Liver (tissue), 9 donors: ENCODE results near the gene WNT16. TPM values are rescaled to one million over a fixed set of nuclear protein-coding genes. Genes with fewer than 3 reads are reported as not detected.

Experiments
- DNase-seq: peaks from one replicate; pipeline ENCODE4 v3.0.0-alpha.2; 2017; ENCODE audit warnings: low spot score
- H3K27ac ChIP-seq, 2 donors: one replicate each; pipeline ENCODE4 v1.7.0; 2013; ENCODE audit warnings: inconsistent platforms in 2 of 2, low read length in 2 of 2, control low read depth in 1 of 2, low read depth in 1 of 2, mild to moderate bottlenecking in 1 of 2
- H3K27me3 ChIP-seq, 4 donors: one replicate each; pipeline versions ENCODE4 v1.6.1 to v1.7.0; 2013; ENCODE audit warnings: low read length in 3 of 4, inconsistent platforms in 1 of 4, mild to moderate bottlenecking in 1 of 4, moderate library complexity in 1 of 4; ENCODE audit not compliant: control insufficient read depth in 4 of 4, insufficient read depth in 4 of 4
- H3K36me3 ChIP-seq, 4 donors: one replicate each; pipeline versions ENCODE4 v1.6.1 to v1.7.0; 2013; ENCODE audit warnings: low read length in 3 of 4, mild to moderate bottlenecking in 3 of 4, low read depth in 1 of 4, moderate library complexity in 1 of 4; ENCODE audit not compliant: control insufficient read depth in 4 of 4, insufficient read depth in 3 of 4
- H3K4me1 ChIP-seq, 4 donors: one replicate each; pipeline versions ENCODE4 v1.6.1 to v1.7.0; 2013; ENCODE audit warnings: low read length in 3 of 4, mild to moderate bottlenecking in 3 of 4, moderate library complexity in 1 of 4; ENCODE audit not compliant: control insufficient read depth in 4 of 4, insufficient read depth in 4 of 4
- H3K4me3 ChIP-seq, 3 donors: one replicate each; pipeline versions ENCODE4 v1.6.1 to v1.7.0; 2013; ENCODE audit warnings: low read length in 3 of 3, control low read depth in 1 of 3, low read depth in 1 of 3, mild to moderate bottlenecking in 1 of 3
- H3K9ac ChIP-seq, 2 donors: one replicate each; pipeline ENCODE4 v1.7.0; 2013; ENCODE audit warnings: low read length in 2 of 2, mild to moderate bottlenecking in 2 of 2, moderate library complexity in 2 of 2, control low read depth in 1 of 2, low read depth in 1 of 2
- H3K9me3 ChIP-seq, 4 donors: one replicate each; pipeline versions ENCODE4 v1.6.1 to v1.7.0; 2013; ENCODE audit warnings: low read length in 3 of 4; ENCODE audit not compliant: control insufficient read depth in 4 of 4
- EGR1 ChIP-seq, 2 donors: IDR thresholded peaks; 2 replicates each; pipeline ENCODE4 v1.6.1; 2016 to 2018; ENCODE audit warnings: antibody characterized with exemption in 2 of 2, low read depth in 2 of 2
- FOXA1 ChIP-seq: IDR thresholded peaks from 2 replicates; pipeline ENCODE4 v1.6.1; 2016; ENCODE audit warnings: antibody characterized with exemption
- FOXA2 ChIP-seq: IDR thresholded peaks from 2 replicates; pipeline ENCODE4 v1.6.1; 2016; ENCODE audit warnings: antibody characterized with exemption
- GABPA ChIP-seq, 2 donors: IDR thresholded peaks in 1 of 2; conservative IDR thresholded peaks in 1 of 2; 2 replicates each; pipeline ENCODE4 v1.6.1; 2016; ENCODE audit warnings: antibody characterized with exemption in 2 of 2, mild to moderate bottlenecking in 1 of 2, moderate library complexity in 1 of 2
- HNF4A ChIP-seq, 2 donors: conservative IDR thresholded peaks; 2 replicates each; pipeline ENCODE4 v1.6.1; 2016; ENCODE audit warnings: antibody characterized with exemption in 2 of 2, mild to moderate bottlenecking in 2 of 2
- HNF4G ChIP-seq: IDR thresholded peaks from 2 replicates; pipeline ENCODE4 v1.6.1; 2016; ENCODE audit warnings: antibody characterized with exemption
- JUND ChIP-seq, 2 donors: IDR thresholded peaks; 2 replicates each; pipeline ENCODE4 v1.6.1; 2016; ENCODE audit warnings: antibody characterized with exemption in 2 of 2
- NR2F2 ChIP-seq: IDR thresholded peaks from 2 replicates; pipeline ENCODE4 v1.6.1; 2016; ENCODE audit warnings: antibody characterized with exemption
- RAD21 ChIP-seq, 2 donors: IDR thresholded peaks; 2 replicates each; pipeline ENCODE4 v1.6.1; 2016; ENCODE audit warnings: antibody characterized with exemption in 2 of 2, mild to moderate bottlenecking in 2 of 2
- RXRA ChIP-seq, 2 donors: IDR thresholded peaks; 2 replicates each; pipeline ENCODE4 v1.6.1; 2017 to 2018; ENCODE audit warnings: antibody characterized with exemption in 2 of 2, mild to moderate bottlenecking in 1 of 2
- SP1 ChIP-seq: IDR thresholded peaks from 2 replicates; pipeline ENCODE4 v1.6.1; 2018; ENCODE audit warnings: antibody characterized with exemption, mild to moderate bottlenecking
- TAF1 ChIP-seq: conservative IDR thresholded peaks from 2 replicates; pipeline ENCODE4 v1.6.1; 2016; ENCODE audit warnings: antibody characterized with exemption, mild to moderate bottlenecking
- YY1 ChIP-seq: IDR thresholded peaks from 2 replicates; pipeline ENCODE4 v1.6.1; 2016; ENCODE audit warnings: antibody characterized with exemption, mild to moderate bottlenecking
- WGBS: extraction: QIAGEN DNeasy Blood & Tissue Kit; methylation state at CpG from one replicate; pipeline ENCODE4 v1.1.7; 2013; 5-methylcytosine and 5-hydroxymethylcytosine counted together
- polyA plus RNA-seq, 2 donors: library from polyadenylated mRNA; stranded (reverse) in 1 of 2; unstranded in 1 of 2; fragments of 200-250 nt in 1 of 2; fragments of >200 nt in 1 of 2; fragmentation: Nextera tagmentation in 1 of 2; extraction: Ambion mirVana in 1 of 2; gene quantifications; one replicate each; pipeline versions ENCODE4 v1.2.1 to v1.2.3, GENCODE V29; 2013 to 2015
- total RNA-seq, 2 donors: library from RNA; depleted of rRNA; stranded (reverse); fragments of >200 nt; gene quantifications; one replicate each; pipeline ENCODE4 v1.2.3, GENCODE V29; 2014
- TF ChIP-seq, protein P1 (sequence below): fragments of 150-350 bp; IDR thresholded peaks from 2 replicates; pipeline ENCODE4 v1.5.1; 2017; ENCODE audit warnings: improper control_type of control experiment, low read depth, low read length; ENCODE audit not compliant: missing input control
- TF ChIP-seq, protein P2 (sequence below): IDR thresholded peaks from 2 replicates; pipeline ENCODE4 v1.6.1; 2016; ENCODE audit warnings: antibody characterized with exemption
- TF ChIP-seq, protein P3 (sequence below): IDR thresholded peaks from 2 replicates; pipeline ENCODE4 v1.6.1; 2016; ENCODE audit warnings: antibody characterized with exemption
- TF ChIP-seq, protein P4 (sequence below): IDR thresholded peaks from 2 replicates; pipeline ENCODE4 v1.6.1; 2016; ENCODE audit warnings: antibody characterized with exemption, mild to moderate bottlenecking
- donor health status: healthy.
- donor health status: healthy.
- donor health status: healthy.
- donor health status: healthy.
- donor health status: healthy.

WNT16 gene
- total and polyA plus RNA-seq, 4 donors: not detected

DNA sequence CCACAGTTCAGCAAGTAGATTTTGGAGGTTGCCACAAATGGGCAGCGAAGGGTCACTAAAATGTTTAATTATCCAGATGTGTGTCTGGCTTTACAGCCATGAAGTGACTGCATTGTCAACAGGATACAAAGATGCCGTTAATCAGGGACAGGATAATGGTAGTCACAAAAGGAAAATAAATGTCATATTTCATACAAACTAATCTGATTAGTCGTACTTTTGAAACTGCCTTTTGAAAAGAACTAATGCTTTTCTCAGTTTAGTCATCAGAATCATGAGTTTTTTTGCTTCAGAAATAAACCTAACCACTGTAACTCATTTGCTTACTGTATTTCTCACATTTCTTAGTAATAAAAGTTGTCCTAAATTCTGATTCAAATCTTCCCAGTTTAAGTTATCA, 22.2 kb upstream of the WNT16 start:
- WGBS: 57% methylated on average over 3 of the region's 3 CpGs
- Histone ChIP-seq H3K36me3 (no peaks in the 10 kb centered on the region), H3K27ac (no peak overlapping the region), H3K9me3 (no peaks in the 10 kb centered on the region), H3K9ac (no peak overlapping the region), H3K4me3 (no peak overlapping the region), H3K4me1 (peaks cover 0 to 4% (median 0%) of the 10 kb centered on the region in 4 donors), H3K27me3 (no peaks in the 10 kb centered on the region)
- DNase-seq: no peak
- TF ChIP-seq FOXA2: no peak
- TF ChIP-seq, protein P1, sequence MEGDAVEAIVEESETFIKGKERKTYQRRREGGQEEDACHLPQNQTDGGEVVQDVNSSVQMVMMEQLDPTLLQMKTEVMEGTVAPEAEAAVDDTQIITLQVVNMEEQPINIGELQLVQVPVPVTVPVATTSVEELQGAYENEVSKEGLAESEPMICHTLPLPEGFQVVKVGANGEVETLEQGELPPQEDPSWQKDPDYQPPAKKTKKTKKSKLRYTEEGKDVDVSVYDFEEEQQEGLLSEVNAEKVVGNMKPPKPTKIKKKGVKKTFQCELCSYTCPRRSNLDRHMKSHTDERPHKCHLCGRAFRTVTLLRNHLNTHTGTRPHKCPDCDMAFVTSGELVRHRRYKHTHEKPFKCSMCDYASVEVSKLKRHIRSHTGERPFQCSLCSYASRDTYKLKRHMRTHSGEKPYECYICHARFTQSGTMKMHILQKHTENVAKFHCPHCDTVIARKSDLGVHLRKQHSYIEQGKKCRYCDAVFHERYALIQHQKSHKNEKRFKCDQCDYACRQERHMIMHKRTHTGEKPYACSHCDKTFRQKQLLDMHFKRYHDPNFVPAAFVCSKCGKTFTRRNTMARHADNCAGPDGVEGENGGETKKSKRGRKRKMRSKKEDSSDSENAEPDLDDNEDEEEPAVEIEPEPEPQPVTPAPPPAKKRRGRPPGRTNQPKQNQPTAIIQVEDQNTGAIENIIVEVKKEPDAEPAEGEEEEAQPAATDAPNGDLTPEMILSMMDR: no peak
- no peak for TF ChIP-seq JUND (IDR thresholded peaks at IDR 0.05)
- no peak for TF ChIP-seq TAF1
- TF ChIP-seq, protein P2, sequence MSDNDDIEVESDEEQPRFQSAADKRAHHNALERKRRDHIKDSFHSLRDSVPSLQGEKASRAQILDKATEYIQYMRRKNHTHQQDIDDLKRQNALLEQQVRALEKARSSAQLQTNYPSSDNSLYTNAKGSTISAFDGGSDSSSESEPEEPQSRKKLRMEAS: no peak
- TF ChIP-seq HNF4A (conservative IDR thresholded peaks at IDR 0.05): no peak
- no peak for TF ChIP-seq HNF4G
- TF ChIP-seq NR2F2: no peak
- TF ChIP-seq, protein P3, sequence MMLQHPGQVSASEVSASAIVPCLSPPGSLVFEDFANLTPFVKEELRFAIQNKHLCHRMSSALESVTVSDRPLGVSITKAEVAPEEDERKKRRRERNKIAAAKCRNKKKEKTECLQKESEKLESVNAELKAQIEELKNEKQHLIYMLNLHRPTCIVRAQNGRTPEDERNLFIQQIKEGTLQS: no peak
- TF ChIP-seq EGR1 (IDR thresholded peaks at IDR 0.05; ENCODE audit: low read depth in 2 of 2): no peak
- no peak for TF ChIP-seq FOXA1
- TF ChIP-seq, protein P4, sequence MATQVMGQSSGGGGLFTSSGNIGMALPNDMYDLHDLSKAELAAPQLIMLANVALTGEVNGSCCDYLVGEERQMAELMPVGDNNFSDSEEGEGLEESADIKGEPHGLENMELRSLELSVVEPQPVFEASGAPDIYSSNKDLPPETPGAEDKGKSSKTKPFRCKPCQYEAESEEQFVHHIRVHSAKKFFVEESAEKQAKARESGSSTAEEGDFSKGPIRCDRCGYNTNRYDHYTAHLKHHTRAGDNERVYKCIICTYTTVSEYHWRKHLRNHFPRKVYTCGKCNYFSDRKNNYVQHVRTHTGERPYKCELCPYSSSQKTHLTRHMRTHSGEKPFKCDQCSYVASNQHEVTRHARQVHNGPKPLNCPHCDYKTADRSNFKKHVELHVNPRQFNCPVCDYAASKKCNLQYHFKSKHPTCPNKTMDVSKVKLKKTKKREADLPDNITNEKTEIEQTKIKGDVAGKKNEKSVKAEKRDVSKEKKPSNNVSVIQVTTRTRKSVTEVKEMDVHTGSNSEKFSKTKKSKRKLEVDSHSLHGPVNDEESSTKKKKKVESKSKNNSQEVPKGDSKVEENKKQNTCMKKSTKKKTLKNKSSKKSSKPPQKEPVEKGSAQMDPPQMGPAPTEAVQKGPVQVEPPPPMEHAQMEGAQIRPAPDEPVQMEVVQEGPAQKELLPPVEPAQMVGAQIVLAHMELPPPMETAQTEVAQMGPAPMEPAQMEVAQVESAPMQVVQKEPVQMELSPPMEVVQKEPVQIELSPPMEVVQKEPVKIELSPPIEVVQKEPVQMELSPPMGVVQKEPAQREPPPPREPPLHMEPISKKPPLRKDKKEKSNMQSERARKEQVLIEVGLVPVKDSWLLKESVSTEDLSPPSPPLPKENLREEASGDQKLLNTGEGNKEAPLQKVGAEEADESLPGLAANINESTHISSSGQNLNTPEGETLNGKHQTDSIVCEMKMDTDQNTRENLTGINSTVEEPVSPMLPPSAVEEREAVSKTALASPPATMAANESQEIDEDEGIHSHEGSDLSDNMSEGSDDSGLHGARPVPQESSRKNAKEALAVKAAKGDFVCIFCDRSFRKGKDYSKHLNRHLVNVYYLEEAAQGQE: no peak
- no peak for TF ChIP-seq SP1
- TF ChIP-seq RXRA (IDR thresholded peaks at IDR 0.05): no peak
- no peak for TF ChIP-seq GABPA (IDR thresholded peaks at IDR 0.05 in 1 of 2, conservative IDR thresholded peaks at IDR 0.05 in 1 of 2)
- no peak for TF ChIP-seq YY1
- no peak for TF ChIP-seq RAD21 (IDR thresholded peaks at IDR 0.05)

DNA sequence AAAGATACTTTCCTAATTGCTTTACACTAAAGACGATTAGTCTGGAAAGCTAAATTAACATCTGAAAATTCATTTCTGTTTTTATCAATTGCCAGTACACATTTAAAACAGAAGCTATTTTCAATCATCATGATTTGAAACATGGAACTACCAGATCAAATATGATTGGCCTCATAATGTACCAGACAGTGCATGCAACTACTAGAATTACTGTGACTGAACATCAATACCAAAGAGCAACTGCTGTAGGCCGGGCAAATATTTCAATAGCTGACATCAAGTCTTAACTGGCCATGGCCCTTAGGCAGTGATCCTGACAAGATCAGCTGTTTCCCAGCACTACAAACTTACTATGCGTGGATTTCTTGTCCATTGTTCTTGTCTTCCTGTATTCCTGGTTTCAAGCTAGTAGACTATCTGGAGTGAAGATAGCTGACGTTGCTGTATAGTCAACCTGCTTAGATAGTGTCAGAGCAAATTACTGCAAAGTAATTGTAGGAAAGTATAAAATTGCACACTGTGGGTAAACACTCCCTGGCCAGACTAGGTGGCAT, 21.7 kb upstream of the WNT16 start:
- no peak for TF ChIP-seq FOXA1
- no peak for TF ChIP-seq HNF4G
- no peak for TF ChIP-seq NR2F2
- 80% methylated on average over 4 of the region's 4 CpGs for WGBS

More for the DNA sequence above, 21.7 kb upstream of the WNT16 start:
- Histone ChIP-seq H3K9me3 (no peaks in the 10 kb centered on the region), H3K9ac (no peak overlapping the region), H3K27me3 (no peaks in the 10 kb centered on the region), H3K4me3 (no peak overlapping the region), H3K27ac (no peak overlapping the region), H3K36me3 (no peaks in the 10 kb centered on the region), H3K4me1 (peaks cover 0 to 4% (median 0%) of the 10 kb centered on the region in 4 donors)
- DNase-seq: no peak
